OCI-LY3 (cell line): ENCODE data around the gene MEN1.

Source experiments
- H2AFZ ChIP-seq: fragments of 200-600, 300-600 bp; shearing (Covaris generic); 2 replicates; pipeline ENCODE4 v1.6.0; 2014; ENCODE audit warnings: antibody characterized with exemption, low read depth, low read length
- H3K27ac ChIP-seq: fragments of 200-600, 300-600 bp; sonication (generic); 2 replicates; pipeline ENCODE4 v1.5.1; 2014; ENCODE audit warnings: mild to moderate bottlenecking, low read length, moderate library complexity, mixed read lengths
- H3K27me3 ChIP-seq: fragments of 200-600, 300-600 bp; sonication (generic); 2 replicates; pipeline ENCODE4 v1.6.1; 2014; ENCODE audit warnings: low read depth, low read length, mixed read lengths
- H3K36me3 ChIP-seq: fragments of 200-600, 300-600 bp; sonication (generic); replicated peaks from 2 replicates; pipeline ENCODE3; 2014; ENCODE audit warnings: low read depth, low read length, mixed read lengths
- H3K4me1 ChIP-seq: fragments of 300-600, 200-600 bp; sonication (generic); 2 replicates; pipeline ENCODE4 v1.6.1; 2014; ENCODE audit warnings: low read length, mixed read lengths
- H3K4me2 ChIP-seq: fragments of 200-600, 300-600 bp; sonication (generic); 2 replicates; pipeline ENCODE4 v1.6.1; 2014; ENCODE audit warnings: low read length, mixed read lengths
- H3K4me3 ChIP-seq: fragments of 300-600, 200-600 bp; sonication (generic); 2 replicates; pipeline ENCODE4 v1.5.1; 2014; ENCODE audit warnings: antibody characterized with exemption, mild to moderate bottlenecking, low read length, moderate library complexity
- H3K79me2 ChIP-seq: fragments of 300-600, 200-600 bp; shearing (Covaris generic); 2 replicates; pipeline ENCODE4 v1.6.1; 2014; ENCODE audit warnings: mild to moderate bottlenecking, low read length, mixed read lengths
- H3K9ac ChIP-seq: fragments of 300-600, 200-600 bp; shearing (Covaris generic); 2 replicates; pipeline ENCODE4 v1.6.0; 2014; ENCODE audit warnings: mild to moderate bottlenecking, low read length, moderate library complexity
- H3K9me3 ChIP-seq: fragments of 200-600, 300-600 bp; shearing (Covaris generic); 2 replicates; pipeline ENCODE4 v1.6.1; 2014; ENCODE audit warnings: low read length, mixed read lengths; ENCODE audit not compliant: insufficient read depth
- H4K20me1 ChIP-seq: fragments of 200-600, 300-600 bp; sonication (generic); 2 replicates; pipeline ENCODE4 v1.6.1; 2016; ENCODE audit warnings: low read length, mixed read lengths; ENCODE audit not compliant: insufficient read depth
- CTCF ChIP-seq: fragments of 200-600, 300-600 bp; sonication (generic); IDR thresholded peaks from 2 replicates; pipeline ENCODE4 v1.5.1; 2014; ENCODE audit warnings: antibody characterized with exemption, low read length, low read depth
- EZH2phosphoT487 ChIP-seq: fragments of 200-600 bp; shearing (Covaris generic); IDR thresholded peaks from 2 replicates; pipeline ENCODE4 v1.6.1; 2018; ENCODE audit warnings: antibody characterized with exemption, mixed run types, low read depth

MEN1 gene

GRCh38 chr11:64829536-64830251 is 19.3 kb upstream of the MEN1 start:
- H3K79me2 ChIP-seq = no peaks in the 10 kb centered on the region
- H3K36me3 ChIP-seq = no peaks in the 10 kb centered on the region
- H4K20me1 ChIP-seq = no peaks in the 10 kb centered on the region
- no peak overlapping the region for H3K9ac ChIP-seq
- H3K4me3 ChIP-seq = no peak overlapping the region
- H3K4me1 ChIP-seq = no peaks in the 10 kb centered on the region
- no peaks in the 10 kb centered on the region for H3K27me3 ChIP-seq
- H3K27ac ChIP-seq = no peak overlapping the region
- no peaks in the 10 kb centered on the region for H3K9me3 ChIP-seq
- H3K4me2 ChIP-seq = no peak overlapping the region
- TF ChIP-seq CTCF (no peak), EZH2phosphoT487 (no peak)
- H2AFZ ChIP-seq = no peak overlapping the region

GRCh38 chr11:64827451-64827839 is 17.1 kb upstream of the MEN1 start:
- H3K4me3 ChIP-seq = no peak overlapping the region
- no peak overlapping the region for H2AFZ ChIP-seq
- H3K27ac ChIP-seq = no peak overlapping the region
- no peaks in the 10 kb centered on the region for H3K79me2 ChIP-seq
- no peak for TF ChIP-seq EZH2phosphoT487
- TF ChIP-seq CTCF = no peak
- H3K27me3 ChIP-seq = no peaks in the 10 kb centered on the region
- no peak overlapping the region for H3K4me2 ChIP-seq
- no peak overlapping the region for H3K9ac ChIP-seq
- no peaks in the 10 kb centered on the region for H3K9me3 ChIP-seq
- H3K36me3 ChIP-seq = no peaks in the 10 kb centered on the region
- H4K20me1 ChIP-seq = no peaks in the 10 kb centered on the region
- no peaks in the 10 kb centered on the region for H3K4me1 ChIP-seq

- Histone ChIP-seq H3K9ac (no peak overlapping the region), H3K36me3 (no peaks in the 10 kb centered on the region), H3K79me2 (no peaks in the 10 kb centered on the region), H2AFZ (no peak overlapping the region), H3K9me3 (no peaks in the 10 kb centered on the region), H3K4me3 (no peak overlapping the region), H3K4me1 (no peaks in the 10 kb centered on the region), H4K20me1 (no peaks in the 10 kb centered on the region), H3K27me3 (no peaks in the 10 kb centered on the region), H3K4me2 (no peak overlapping the region), H3K27ac (no peak overlapping the region)
- no peak for TF ChIP-seq CTCF
- no peak for TF ChIP-seq EZH2phosphoT487
Measured at GRCh38 chr11:64826578-64827450, 16.5 kb upstream of the MEN1 start.

- H3K4me1 ChIP-seq = no peaks in the 10 kb centered on the region
- no peaks in the 10 kb centered on the region for H3K27me3 ChIP-seq
- H4K20me1 ChIP-seq = no peaks in the 10 kb centered on the region
- H3K9ac ChIP-seq = no peak overlapping the region
- TF ChIP-seq CTCF = no peak
- no peak for TF ChIP-seq EZH2phosphoT487
- H3K36me3 ChIP-seq = no peaks in the 10 kb centered on the region
- H3K9me3 ChIP-seq = no peaks in the 10 kb centered on the region
- H2AFZ ChIP-seq = no peak overlapping the region
- H3K79me2 ChIP-seq = no peaks in the 10 kb centered on the region
- H3K4me3 ChIP-seq = no peak overlapping the region
- no peak overlapping the region for H3K27ac ChIP-seq
- H3K4me2 ChIP-seq = no peak overlapping the region
Measured at GRCh38 chr11:64826062-64826461, 15.7 kb upstream of the MEN1 start.
